Activated CD4-positive, alpha-beta T cell treated with anti-CD3 and anti-CD28 coated beads, Interleukin-2, amount 50 U/mL, for 4 hours (primary cell): ENCODE results near the gene TPSD1.
"Not testable (repeated sequence)": the region's sequence is repeated elsewhere in the genome, so short reads cannot be mapped to it uniquely, and the experiment has no call there.

Source experiments
- DNase-seq, 2 experiments: peaks; one replicate each; pipeline ENCODE4 v3.0.0-alpha.2; 2020

The TPSD1 gene

DNA sequence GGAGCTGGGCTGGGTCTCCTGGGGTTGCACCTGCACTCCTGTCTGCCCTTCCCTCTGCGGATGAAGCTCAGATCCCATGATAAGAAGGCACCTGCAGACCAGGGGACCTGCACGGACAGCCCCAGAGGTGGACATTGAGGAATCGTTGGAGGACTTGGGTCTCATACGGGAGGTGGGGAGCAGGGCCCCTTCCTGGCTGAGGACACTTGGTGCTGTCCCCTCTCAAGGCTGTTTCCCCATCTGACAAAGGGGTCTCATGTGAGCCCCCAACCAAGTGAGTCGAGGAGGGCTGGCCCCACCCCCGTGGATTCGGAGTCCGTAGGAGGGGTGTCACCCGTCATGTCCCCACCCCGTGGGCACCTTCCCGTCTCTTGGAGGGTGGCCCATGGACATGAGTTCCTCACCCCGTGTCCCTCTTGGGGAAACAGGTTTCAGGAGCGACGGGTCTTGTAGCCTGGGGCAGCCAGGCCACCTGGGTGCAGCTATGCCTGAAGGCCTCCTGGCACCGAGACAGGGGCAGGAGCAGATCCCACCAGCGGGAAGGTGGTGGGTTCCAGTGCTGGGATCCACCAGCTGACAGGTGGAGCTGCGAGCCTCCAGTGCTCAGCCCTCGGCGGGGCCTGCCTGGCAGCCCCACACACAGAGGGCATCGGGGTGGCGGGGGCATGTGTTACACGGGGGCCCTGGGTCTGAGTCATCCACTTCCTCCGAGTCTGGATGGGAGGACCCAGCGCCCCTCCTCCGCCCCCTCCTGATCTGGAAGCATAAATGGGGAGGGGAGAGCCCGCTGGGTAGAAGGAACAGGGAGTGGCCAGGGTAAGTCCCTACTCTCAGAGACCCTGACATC lies at the start of gene TPSD1:
Gene TPSD1 (plus strand): TSS at position 794 of the 847 bp plus-strand sequence. CDS start 212 bp downstream, outside the sequence.
- not testable (repeated sequence) for DNase-seq

- no peak for DNase-seq
These were observed 49.5 kb upstream of the TPSD1 start for GRCh38 chr16:1206326-1206725.

DNA sequence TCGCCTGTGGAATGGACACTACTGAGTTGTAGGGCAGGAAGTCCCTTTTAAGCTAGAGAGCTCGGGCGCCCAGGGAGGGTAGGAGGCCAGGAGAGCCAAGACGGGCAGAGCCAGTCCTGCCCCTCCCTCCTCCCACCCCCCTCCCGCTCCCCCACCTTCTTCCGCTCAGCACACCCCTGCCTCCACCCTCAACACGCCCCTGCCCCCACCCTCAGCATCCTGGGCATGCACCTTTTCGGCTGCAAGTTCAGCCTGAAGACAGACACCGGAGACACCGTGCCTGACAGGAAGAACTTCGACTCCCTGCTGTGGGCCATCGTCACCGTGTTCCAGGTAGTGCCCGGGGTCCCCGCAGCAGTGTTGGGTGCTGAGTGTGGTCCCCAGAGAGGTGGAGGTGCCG lies 49.1 kb upstream of the TPSD1 start:
- no peak for DNase-seq

- DNase-seq: no peak
These were observed 47.5 kb upstream of the TPSD1 start for GRCh38 chr16:1208239-1208830.

DNA sequence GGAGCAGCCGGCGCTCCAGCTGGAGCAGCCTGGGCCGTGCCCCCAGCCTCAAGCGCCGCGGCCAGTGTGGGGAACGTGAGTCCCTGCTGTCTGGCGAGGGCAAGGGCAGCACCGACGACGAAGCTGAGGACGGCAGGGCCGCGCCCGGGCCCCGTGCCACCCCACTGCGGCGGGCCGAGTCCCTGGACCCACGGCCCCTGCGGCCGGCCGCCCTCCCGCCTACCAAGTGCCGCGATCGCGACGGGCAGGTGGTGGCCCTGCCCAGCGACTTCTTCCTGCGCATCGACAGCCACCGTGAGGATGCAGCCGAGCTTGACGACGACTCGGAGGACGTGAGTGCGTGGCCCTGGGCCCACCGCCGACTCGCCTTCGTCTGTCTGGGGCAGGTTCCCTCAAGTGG lies 46.8 kb upstream of the TPSD1 start:
- DNase-seq: no peak

GRCh38 chr16:1210461-1210860 lies 45.4 kb upstream of the TPSD1 start:
- DNase-seq: no peak

DNA sequence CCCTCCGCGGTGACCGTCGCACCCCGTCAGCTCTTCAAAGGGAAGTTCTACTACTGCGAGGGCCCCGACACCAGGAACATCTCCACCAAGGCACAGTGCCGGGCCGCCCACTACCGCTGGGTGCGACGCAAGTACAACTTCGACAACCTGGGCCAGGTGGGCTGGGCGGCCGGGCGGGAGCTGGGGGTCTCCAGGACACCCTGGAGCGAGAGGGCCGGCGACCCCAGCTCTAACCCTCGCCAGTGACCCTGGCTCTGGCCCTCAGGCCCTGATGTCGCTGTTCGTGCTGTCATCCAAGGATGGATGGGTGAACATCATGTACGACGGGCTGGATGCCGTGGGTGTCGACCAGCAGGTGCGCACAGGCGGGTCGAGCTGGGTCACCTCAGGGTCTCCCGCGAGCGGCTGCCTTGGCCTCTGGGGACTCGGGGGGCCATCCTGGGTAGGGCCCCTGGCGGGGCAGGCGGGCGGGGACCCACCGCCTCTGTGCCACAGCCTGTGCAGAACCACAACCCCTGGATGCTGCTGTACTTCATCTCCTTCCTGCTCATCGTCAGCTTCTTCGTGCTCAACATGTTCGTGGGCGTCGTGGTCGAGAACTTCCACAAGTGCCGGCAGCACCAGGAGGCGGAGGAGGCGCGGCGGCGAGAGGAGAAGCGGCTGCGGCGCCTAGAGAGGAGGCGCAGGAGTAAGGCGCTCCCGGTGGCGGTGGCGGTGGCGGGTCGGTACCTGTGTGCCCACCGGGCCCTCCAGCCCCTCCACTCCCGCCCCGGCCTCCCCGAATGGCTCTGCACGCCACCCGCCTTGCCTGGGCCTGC lies 44.2 kb upstream of the TPSD1 start:
- DNase-seq: no peak

DNA sequence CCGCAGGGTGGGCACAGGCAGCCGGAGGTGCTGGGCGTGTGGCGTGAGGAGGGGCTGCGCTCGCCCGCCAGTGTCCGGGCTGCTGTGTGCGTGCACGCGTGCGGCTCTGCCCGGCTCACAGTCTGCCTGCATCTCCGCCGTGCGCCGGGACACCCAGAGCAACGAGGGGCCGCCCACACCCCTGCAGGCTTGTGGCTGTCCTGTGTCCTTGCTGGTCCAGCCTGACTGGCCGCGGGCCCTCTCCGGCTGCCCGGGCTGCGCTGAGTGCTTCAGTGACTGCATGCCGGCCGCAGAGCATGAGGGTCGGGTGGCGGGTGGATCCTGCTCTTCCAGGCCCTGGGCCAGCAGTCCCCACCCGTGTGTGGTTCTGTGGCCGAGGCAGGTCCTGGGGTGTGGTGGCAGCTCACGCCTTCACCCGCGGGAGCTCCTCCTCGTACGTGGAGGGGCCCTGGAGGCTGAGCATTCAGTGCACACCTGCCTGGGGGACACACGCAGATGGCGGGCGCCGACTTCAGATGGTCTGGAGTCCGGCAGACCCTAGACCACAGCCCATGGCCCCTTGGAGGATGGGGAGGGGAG lies 43.2 kb upstream of the TPSD1 start:
- no peak for DNase-seq

- no peak for DNase-seq
These were observed 42.6 kb upstream of the TPSD1 start for GRCh38 chr16:1213231-1213630.

- no peak for DNase-seq
These were observed 42.0 kb upstream of the TPSD1 start for GRCh38 chr16:1213796-1214372.

DNA sequence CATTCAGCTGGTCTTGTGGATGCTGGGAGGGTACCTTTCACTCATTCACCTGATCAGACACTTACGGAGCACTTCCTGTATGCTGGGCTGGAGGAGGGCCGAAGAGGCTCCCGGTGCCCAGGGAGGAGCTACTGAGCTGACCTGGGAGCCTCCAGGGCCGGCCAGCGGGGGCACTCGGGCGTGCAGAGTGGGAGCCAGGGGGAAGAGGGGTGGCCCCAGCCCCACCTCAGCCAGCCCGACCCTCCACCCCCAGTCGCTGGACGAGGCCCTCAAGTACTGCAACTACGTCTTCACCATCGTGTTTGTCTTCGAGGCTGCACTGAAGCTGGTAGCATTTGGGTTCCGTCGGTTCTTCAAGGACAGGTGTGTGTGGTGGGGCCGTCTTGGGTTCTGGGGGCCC lies 41.1 kb upstream of the TPSD1 start:
- no peak for DNase-seq

DNA sequence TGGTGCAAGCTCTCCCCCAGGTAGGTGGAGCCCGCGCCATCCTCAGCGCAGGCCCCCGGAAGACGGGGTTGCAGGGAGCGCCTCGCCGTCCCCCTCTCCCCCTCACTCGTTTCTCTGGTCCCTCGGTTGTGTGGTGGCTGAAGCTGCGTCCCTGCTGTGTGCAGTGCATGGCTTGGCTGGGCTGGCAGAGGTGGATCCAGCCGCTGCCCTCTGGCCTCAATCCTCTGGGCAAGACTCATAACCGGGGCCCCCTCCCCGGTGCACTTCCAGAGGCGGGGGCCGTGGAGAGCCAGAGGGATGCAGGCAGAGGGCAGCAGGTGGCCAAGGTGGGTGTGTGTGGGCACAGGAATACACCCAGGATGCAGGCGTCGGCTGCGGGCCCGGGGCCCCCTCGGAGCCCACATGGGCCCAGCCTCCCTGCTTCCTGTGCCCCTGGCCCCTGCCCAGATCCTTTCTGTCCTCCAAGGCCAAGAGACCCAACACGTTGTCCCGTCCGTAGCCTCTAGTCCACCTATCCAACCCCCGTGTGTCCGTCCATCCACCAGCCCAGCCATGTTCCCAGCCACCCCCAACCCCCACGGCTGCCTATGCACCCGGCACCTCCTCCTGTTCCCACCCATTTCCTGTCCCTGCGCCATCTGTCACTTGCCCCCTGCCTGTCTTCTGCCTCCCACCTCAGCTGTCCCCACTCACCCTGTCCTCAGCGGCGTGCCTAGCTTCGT lies 40.1 kb upstream of the TPSD1 start:
- DNase-seq: no peak

GRCh38 chr16:1216296-1216619 lies 39.6 kb upstream of the TPSD1 start:
- no peak for DNase-seq

- DNase-seq: no peak
These were observed 39.0 kb upstream of the TPSD1 start for GRCh38 chr16:1216681-1217400.

GRCh38 chr16:1217526-1217925 lies 38.3 kb upstream of the TPSD1 start:
- DNase-seq: no peak

- no peak for DNase-seq
These were observed 37.6 kb upstream of the TPSD1 start for GRCh38 chr16:1218061-1218929.

DNA sequence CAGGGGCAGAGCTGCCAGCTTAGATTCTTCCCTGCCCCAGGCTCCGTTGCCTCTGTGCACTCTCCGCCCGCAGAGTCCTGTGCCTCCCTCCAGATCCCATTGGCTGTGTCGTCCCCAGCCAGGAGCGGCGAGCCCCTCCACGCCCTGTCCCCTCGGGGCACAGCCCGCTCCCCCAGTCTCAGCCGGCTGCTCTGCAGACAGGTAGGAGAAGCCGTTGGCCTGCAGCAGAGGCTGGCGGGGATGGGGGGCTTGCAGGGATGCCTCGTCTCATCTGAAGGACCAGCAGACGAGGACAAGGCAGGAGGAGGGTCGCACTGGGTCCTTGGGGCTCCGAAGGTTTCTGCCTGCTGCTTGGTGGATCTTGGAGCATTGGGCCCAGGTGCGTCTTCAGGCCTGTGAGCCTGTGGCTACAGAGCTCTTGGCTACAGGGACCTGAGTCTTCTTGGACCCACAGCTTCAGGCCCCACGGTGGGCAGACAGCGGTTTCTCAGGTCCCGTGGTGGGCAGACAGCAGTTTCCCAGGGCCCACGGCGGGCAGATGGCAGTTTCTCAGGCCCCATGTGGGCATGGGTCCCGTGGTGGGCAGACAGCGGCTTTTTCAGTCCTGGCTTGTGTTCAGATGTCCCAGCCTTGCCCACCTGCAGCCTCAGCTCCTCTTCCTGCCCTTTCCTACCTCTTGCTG lies 36.8 kb upstream of the TPSD1 start:
- DNase-seq: no peak

GRCh38 chr16:1220098-1220728 lies 35.7 kb upstream of the TPSD1 start:
- DNase-seq: no peak

- DNase-seq: no peak
These were observed 34.8 kb upstream of the TPSD1 start for GRCh38 chr16:1220841-1221627.
